Mesenchymal stem cell (in vitro differentiated cells and primary cell): Measurements from ENCODE around the gene GNB3.

Source experiments
- DNase-seq: peaks from one replicate; pipeline ENCODE4 v3.0.0-alpha.2; 2013
- H2AFZ ChIP-seq: one replicate; pipeline ENCODE4 v1.6.1; 2013; ENCODE audit warnings: low read depth, mild to moderate bottlenecking, control low read depth, inconsistent platforms, low read length, moderate library complexity
- H2AK5ac ChIP-seq: 2 replicates; pipeline ENCODE4 v1.6.1; 2013; ENCODE audit warnings: low read length, moderate library complexity, mild to moderate bottlenecking, inconsistent platforms; ENCODE audit not compliant: severe bottlenecking
- H2BK120ac ChIP-seq: one replicate; pipeline ENCODE4 v1.6.1; 2013; ENCODE audit warnings: low read depth, mild to moderate bottlenecking, inconsistent platforms, low read length, moderate library complexity
- H2BK12ac ChIP-seq, 2 experiments: one replicate each; pipeline ENCODE4 v1.6.1; 2013; ENCODE audit warnings: inconsistent platforms in 2 of 2, low read length in 2 of 2, mild to moderate bottlenecking in 2 of 2, moderate library complexity in 2 of 2, control low read depth in 1 of 2
- H2BK15ac ChIP-seq: one replicate; pipeline ENCODE4 v1.6.1; 2013; ENCODE audit warnings: mild to moderate bottlenecking, low read depth, inconsistent platforms; ENCODE audit not compliant: poor library complexity, severe bottlenecking
- H2BK5ac ChIP-seq: 2 replicates; pipeline ENCODE4 v1.6.1; 2013; ENCODE audit warnings: low read depth, mild to moderate bottlenecking, low read length, control low read depth, inconsistent platforms; ENCODE audit not compliant: poor library complexity, severe bottlenecking
- H3K14ac ChIP-seq, 2 experiments: one replicate each; pipeline ENCODE4 v1.6.1; 2013; ENCODE audit warnings: inconsistent platforms in 2 of 2, low read length in 2 of 2, control low read depth in 1 of 2, mild to moderate bottlenecking in 1 of 2, moderate library complexity in 1 of 2
- H3K18ac ChIP-seq, 2 experiments: one replicate each; pipeline ENCODE4 v1.6.1; 2013; ENCODE audit warnings: inconsistent platforms in 2 of 2, low read length in 2 of 2, control low read depth in 1 of 2, low read depth in 1 of 2, mild to moderate bottlenecking in 1 of 2
- H3K23ac ChIP-seq, 2 experiments: one replicate each; pipeline ENCODE4 v1.6.1; 2013; ENCODE audit warnings: inconsistent platforms in 2 of 2, low read length in 2 of 2, mild to moderate bottlenecking in 2 of 2, moderate library complexity in 2 of 2, control low read depth in 1 of 2
- H3K27ac ChIP-seq: 2 replicates; pipeline ENCODE4 v1.5.1; 2013; ENCODE audit warnings: mild to moderate bottlenecking, moderate library complexity, low read length, control low read depth, inconsistent platforms; ENCODE audit not compliant: poor library complexity, severe bottlenecking
- H3K27me3 ChIP-seq, 2 experiments: 2 replicates each; pipeline versions ENCODE4 v1.6.1 to v1.7.0; 2013; ENCODE audit warnings: low read length in 2 of 2, mild to moderate bottlenecking in 2 of 2, moderate library complexity in 2 of 2, control low read depth in 1 of 2, inconsistent platforms in 1 of 2; ENCODE audit not compliant: control insufficient read depth in 1 of 2, insufficient read depth in 1 of 2
- H3K36me3 ChIP-seq, 2 experiments: 2 replicates each; pipeline versions ENCODE4 v1.6.1 to v1.7.0; 2013; ENCODE audit warnings: low read length in 2 of 2, control low read depth in 1 of 2, inconsistent platforms in 1 of 2, low read depth in 1 of 2, mild to moderate bottlenecking in 1 of 2; ENCODE audit not compliant: insufficient read depth in 2 of 2, control insufficient read depth in 1 of 2
- H3K4ac ChIP-seq, 2 experiments: one replicate each; pipeline ENCODE4 v1.6.1; 2013; ENCODE audit warnings: inconsistent platforms in 2 of 2, low read length in 2 of 2, mild to moderate bottlenecking in 2 of 2, moderate library complexity in 2 of 2, control low read depth in 1 of 2, low read depth in 1 of 2
- H3K4me1 ChIP-seq: 2 replicates; pipeline ENCODE4 v1.6.1; 2013; ENCODE audit warnings: low read depth, low read length, control low read depth; ENCODE audit not compliant: control insufficient read depth, insufficient read depth
- H3K4me2 ChIP-seq: 2 replicates; pipeline ENCODE4 v1.6.1; 2013; ENCODE audit warnings: low read length, mild to moderate bottlenecking, inconsistent platforms; ENCODE audit not compliant: poor library complexity, severe bottlenecking
- H3K4me3 ChIP-seq, 2 experiments: 2 replicates each; pipeline versions ENCODE4 v1.5.1 to v1.7.0; 2013; ENCODE audit warnings: low read length in 2 of 2, mild to moderate bottlenecking in 2 of 2, control low read depth in 1 of 2, low read depth in 1 of 2; ENCODE audit not compliant: insufficient read depth in 1 of 2
- H3K79me1 ChIP-seq: replicated peaks from 2 replicates; pipeline ENCODE4 v1.6.1; 2013; ENCODE audit warnings: mild to moderate bottlenecking, control low read depth, low read length, inconsistent platforms; ENCODE audit not compliant: poor library complexity, severe bottlenecking
- H3K9ac ChIP-seq: 2 replicates; pipeline ENCODE4 v1.7.0; 2013; ENCODE audit warnings: mild to moderate bottlenecking, low read length, moderate library complexity
- H3K9me3 ChIP-seq: 2 replicates; pipeline ENCODE4 v1.7.0; 2013; ENCODE audit warnings: mild to moderate bottlenecking, low read length; ENCODE audit not compliant: control insufficient read depth
- H4K8ac ChIP-seq: one replicate; pipeline ENCODE4 v1.6.1; 2013; ENCODE audit warnings: inconsistent platforms, mild to moderate bottlenecking, low read length, moderate library complexity
- H4K91ac ChIP-seq: one replicate; pipeline ENCODE4 v1.6.1; 2013; ENCODE audit warnings: mild to moderate bottlenecking, low read length, inconsistent platforms
- whole genome bisulfite sequencing: methylation state at CpG from one replicate; pipeline ENCODE4 v1.1.7; 2013; ENCODE audit warnings: mixed read lengths; 5-methylcytosine and 5-hydroxymethylcytosine counted together

The GNB3 gene

GRCh38 chr12:6858799-6859198, 18.1 kb downstream of the GNB3 start:
- Histone ChIP-seq H2AFZ (no peak overlapping the region), H3K9me3 (no peaks in the 10 kb centered on the region), H3K4me3 (no peak overlapping the region), H3K27me3 (no peaks in the 10 kb centered on the region), H3K4me1 (peaks cover 4% of the 10 kb centered on the region), H3K9ac (no peak overlapping the region), H4K8ac (no peak overlapping the region), H3K23ac (no peak overlapping the region), H4K91ac (no peak overlapping the region), H2BK15ac (no peak overlapping the region), H3K14ac (no peak overlapping the region), H3K4me2 (no peak overlapping the region), H2AK5ac (no peak overlapping the region), H3K4ac (no peak overlapping the region), H3K79me1 (peaks cover 41% of the 10 kb centered on the region), H3K27ac (no peak overlapping the region), H2BK5ac (no peak overlapping the region), H3K36me3 (peaks cover 88 to 89% of the 10 kb centered on the region in 2 experiments), H2BK12ac (no peak overlapping the region), H3K18ac (no peak overlapping the region), H2BK120ac (no peak overlapping the region)
- 96% methylated on average over 2 of the region's 2 CpGs for WGBS
- DNase-seq, result no peak

GRCh38 chr12:6860116-6860515, 19.4 kb downstream of the GNB3 start:
- no peak overlapping the region for H3K9ac ChIP-seq
- no peak overlapping the region for H3K4me3 ChIP-seq
- H2AK5ac ChIP-seq, result no peak overlapping the region
- no peak overlapping the region for H3K14ac ChIP-seq
- no peaks in the 10 kb centered on the region for H3K27me3 ChIP-seq
- no peak overlapping the region for H2BK120ac ChIP-seq
- H3K9me3 ChIP-seq, result no peaks in the 10 kb centered on the region
- no peak for DNase-seq
- H3K27ac ChIP-seq, result no peak overlapping the region
- H3K18ac ChIP-seq, result no peak overlapping the region
- peaks cover 95 to 98% of the 10 kb centered on the region in 2 experiments for H3K36me3 ChIP-seq
- H3K4me1 ChIP-seq, result no peaks in the 10 kb centered on the region
- H4K8ac ChIP-seq, result no peak overlapping the region
- WGBS, result 91% methylated on average over 9 of the region's 9 CpGs
- no peak overlapping the region for H3K23ac ChIP-seq
- no peak overlapping the region for H4K91ac ChIP-seq
- no peak overlapping the region for H3K4ac ChIP-seq
- H2BK5ac ChIP-seq, result no peak overlapping the region
- H2AFZ ChIP-seq, result no peak overlapping the region
- peaks cover 39% of the 10 kb centered on the region for H3K79me1 ChIP-seq
- H3K4me2 ChIP-seq, result no peak overlapping the region
- no peak overlapping the region for H2BK12ac ChIP-seq
- H2BK15ac ChIP-seq, result no peak overlapping the region

GRCh38 chr12:6860942-6861341, 20.2 kb downstream of the GNB3 start:
- Histone ChIP-seq H3K27me3 (no peaks in the 10 kb centered on the region), H3K18ac (no peak overlapping the region), H3K14ac (no peak overlapping the region), H2BK12ac (no peak overlapping the region), H2BK15ac (no peak overlapping the region), H3K36me3 (peaks cover 95 to 98% of the 10 kb centered on the region in 2 experiments), H3K9me3 (no peaks in the 10 kb centered on the region), H3K4ac (no peak overlapping the region), H3K4me1 (no peaks in the 10 kb centered on the region), H4K8ac (no peak overlapping the region), H2BK120ac (no peak overlapping the region), H3K9ac (no peak overlapping the region), H2BK5ac (no peak overlapping the region), H3K4me3 (no peak overlapping the region), H2AFZ (no peak overlapping the region), H3K79me1 (peaks cover 31% of the 10 kb centered on the region), H2AK5ac (no peak overlapping the region), H3K4me2 (no peak overlapping the region), H3K23ac (no peak overlapping the region), H3K27ac (no peak overlapping the region), H4K91ac (no peak overlapping the region)
- 95% methylated on average over 7 of the region's 7 CpGs for WGBS
- DNase-seq, result no peak

- no peak overlapping the region for H4K8ac ChIP-seq
- H2BK120ac ChIP-seq, result no peak overlapping the region
- H3K27ac ChIP-seq, result no peak overlapping the region
- peaks cover 95 to 98% of the 10 kb centered on the region in 2 experiments for H3K36me3 ChIP-seq
- no peak overlapping the region for H3K14ac ChIP-seq
- no peak overlapping the region for H4K91ac ChIP-seq
- no peaks in the 10 kb centered on the region for H3K9me3 ChIP-seq
- H2AFZ ChIP-seq, result no peak overlapping the region
- no peak overlapping the region for H2BK5ac ChIP-seq
- H2BK15ac ChIP-seq, result no peak overlapping the region
- H3K4ac ChIP-seq, result no peak overlapping the region
- no peak overlapping the region for H2AK5ac ChIP-seq
- H3K4me2 ChIP-seq, result no peak overlapping the region
- no peak for DNase-seq
- no peak overlapping the region for H2BK12ac ChIP-seq
- no peaks in the 10 kb centered on the region for H3K4me1 ChIP-seq
- 95% methylated on average over 9 of the region's 9 CpGs for WGBS
- H3K18ac ChIP-seq, result no peak overlapping the region
- H3K4me3 ChIP-seq, result no peak overlapping the region
- peaks cover 27% of the 10 kb centered on the region for H3K79me1 ChIP-seq
- H3K9ac ChIP-seq, result no peak overlapping the region
- H3K27me3 ChIP-seq, result no peaks in the 10 kb centered on the region
- no peak overlapping the region for H3K23ac ChIP-seq
Observed at GRCh38 chr12:6861391-6861790, 20.7 kb downstream of the GNB3 start.
